ENCODE measurements around the gene MLF1.

DNA sequence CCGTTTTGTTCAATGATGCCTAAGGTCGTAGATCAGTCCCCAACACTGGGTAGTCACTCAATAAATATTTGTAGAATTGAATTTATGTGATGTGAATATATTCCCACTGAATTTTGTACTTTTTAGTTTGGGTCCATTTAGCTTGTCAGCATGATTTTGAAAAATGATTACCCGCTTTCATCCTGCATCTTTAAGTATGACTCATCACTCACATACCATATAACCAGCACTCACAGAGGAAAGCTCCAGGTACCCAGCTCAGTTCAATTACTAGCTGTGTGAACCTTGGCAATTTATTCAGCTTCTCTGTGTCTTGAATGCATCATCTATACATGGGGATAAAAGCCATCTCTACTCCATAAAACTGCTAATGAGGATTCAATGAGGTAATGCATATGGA is 2.2 kb upstream of the MLF1 start:
- no peak for TF ChIP-seq CTCF (IDR thresholded peaks at IDR 0.05; ENCODE audit: insufficient read depth, low read length, poor library complexity, severe bottlenecking)
- no peak for TF ChIP-seq EZH2phosphoT487 (conservative IDR thresholded peaks at IDR 0.05; ENCODE audit: low read length)
